GM12878 (cell line): ENCODE results near the gene CHMP4B. TPM values are rescaled to one million over a fixed set of nuclear protein-coding genes. Genes with fewer than 3 reads are reported as not detected.
A peak's percentile ranks its signal among the peaks of the same experiment; 100 is the strongest.

Experiments
- ASH2L ChIP-seq: fragments of 300-600, 200-600 bp; sonication (generic); IDR thresholded peaks from 2 replicates; pipeline ENCODE4 v1.6.1; 2017; ENCODE audit warnings: low read depth, mild to moderate bottlenecking, borderline replicate concordance
- ATF3 ChIP-seq: IDR thresholded peaks from 2 replicates; pipeline ENCODE4 v1.6.1; 2011; ENCODE audit warnings: low read depth, mild to moderate bottlenecking, low read length, moderate library complexity, borderline replicate concordance; ENCODE audit errors: extremely low read depth
- CBX5 ChIP-seq: sonication (generic); IDR thresholded peaks from 2 replicates; pipeline ENCODE4 v1.6.1; 2016; ENCODE audit warnings: low read depth, moderate library complexity, mild to moderate bottlenecking, inconsistent platforms
- FOS ChIP-seq: IDR thresholded peaks from 3 replicates; pipeline ENCODE4 v1.6.1; 2011; ENCODE audit warnings: borderline replicate concordance; ENCODE audit not compliant: insufficient read length; ENCODE audit errors: extremely low read depth
- IRF5 ChIP-seq: fragments of 450-650 bp; IDR thresholded peaks from 2 replicates; pipeline ENCODE4 v1.6.1; 2017; ENCODE audit warnings: borderline replicate concordance
- KDM1A ChIP-seq: fragments of 200-600 bp; sonication (generic); IDR thresholded peaks from 2 replicates; pipeline ENCODE4 v1.6.1; 2016; ENCODE audit warnings: borderline replicate concordance
- LARP7 ChIP-seq: fragments of 450-650 bp; IDR thresholded peaks from 2 replicates; pipeline ENCODE4 v1.6.1; 2017; ENCODE audit warnings: mild to moderate bottlenecking
- MYC ChIP-seq: IDR thresholded peaks from 2 replicates; pipeline ENCODE4 v1.6.1; 2011; ENCODE audit warnings: mild to moderate bottlenecking, low read length, moderate library complexity, inconsistent platforms; ENCODE audit not compliant: insufficient read depth, insufficient replicate concordance, insufficient read length, severe bottlenecking
- NFYA ChIP-seq: IDR thresholded peaks from 2 replicates; pipeline ENCODE4 v1.6.1; 2011; ENCODE audit warnings: low read depth, mild to moderate bottlenecking, low read length, improper control_type of control experiment, borderline replicate concordance
- NR2C1 ChIP-seq: fragments of 450-650 bp; IDR thresholded peaks from 2 replicates; pipeline ENCODE4 v1.6.1; 2017; ENCODE audit warnings: antibody characterized with exemption, mild to moderate bottlenecking, moderate library complexity
- NR2C2 ChIP-seq: IDR thresholded peaks from 2 replicates; pipeline ENCODE4 v1.6.1; 2011; ENCODE audit warnings: borderline replicate concordance, low read depth; ENCODE audit not compliant: control insufficient read depth, insufficient read length
- PAX5 ChIP-seq: IDR thresholded peaks from 2 replicates; pipeline ENCODE4 v1.6.1; 2011; ENCODE audit warnings: low read depth, low read length, borderline replicate concordance
- POLR2A ChIP-seq: IDR thresholded peaks from 2 replicates; pipeline ENCODE4 v1.6.1; 2011; ENCODE audit warnings: low read depth, mild to moderate bottlenecking, low read length
- POLR2AphosphoS2 ChIP-seq: IDR thresholded peaks from 2 replicates; pipeline ENCODE4 v1.6.1; 2011; ENCODE audit warnings: low read depth, mild to moderate bottlenecking, low read length, improper control_type of control experiment, moderate library complexity
- RAD21 ChIP-seq: IDR thresholded peaks from 2 replicates; pipeline ENCODE4 v1.6.1; 2011; ENCODE audit warnings: mild to moderate bottlenecking, low read depth, low read length, moderate library complexity; ENCODE audit not compliant: insufficient read depth
- RELA ChIP-seq: fragments of 450-650 bp; IDR thresholded peaks from 2 replicates; pipeline ENCODE4 v1.8.0; 2014; ENCODE audit warnings: borderline replicate concordance; ENCODE audit not compliant: partially characterized antibody
- STAT1 ChIP-seq: fragments of 450-650 bp; conservative IDR thresholded peaks from 2 replicates; pipeline ENCODE4 v1.6.1; 2014; ENCODE audit warnings: antibody characterized with exemption, mild to moderate bottlenecking
- STAT3 ChIP-seq: IDR thresholded peaks from 2 replicates; pipeline ENCODE4 v1.6.1; 2011; ENCODE audit warnings: low read depth, low read length, improper control_type of control experiment
- SUPT20H ChIP-seq: IDR thresholded peaks from 2 replicates; pipeline ENCODE4 v1.6.1; 2011; ENCODE audit warnings: low read depth, mild to moderate bottlenecking, low read length, moderate library complexity, borderline replicate concordance; ENCODE audit not compliant: control insufficient read depth
- SUZ12 ChIP-seq: fragments of 200-600 bp; sonication (generic); IDR thresholded peaks from one replicate; pipeline ENCODE4 v1.6.1; 2018; ENCODE audit warnings: antibody characterized with exemption, mild to moderate bottlenecking; ENCODE audit not compliant: unreplicated experiment
- TBL1XR1 ChIP-seq: IDR thresholded peaks from 2 replicates; pipeline ENCODE4 v1.6.1; 2012; ENCODE audit warnings: low read depth, low read length, improper control_type of control experiment
- TCF12 ChIP-seq: IDR thresholded peaks from 2 replicates; pipeline ENCODE4 v1.6.1; 2011; ENCODE audit warnings: low read depth, mild to moderate bottlenecking, low read length
- TCF7 ChIP-seq: IDR thresholded peaks from 2 replicates; pipeline ENCODE4 v1.6.1; 2014; ENCODE audit warnings: antibody characterized with exemption, borderline replicate concordance
- USF1 ChIP-seq: IDR thresholded peaks from 2 replicates; pipeline ENCODE4 v1.6.1; 2011; ENCODE audit warnings: borderline replicate concordance, low read depth, mild to moderate bottlenecking, moderate library complexity, mixed read lengths, low read length; ENCODE audit not compliant: insufficient read depth; ENCODE audit errors: extremely low read length
- polyA plus RNA-seq, 11 experiments: library from polyadenylated mRNA; depleted of rRNA in 4 of 11; unstranded in 6 of 11; stranded (reverse) in 5 of 11; fragments of >200 nt; fragmentation: Nextera tagmentation in 4 of 11; fragmentation: Illumina TruSeq in 1 of 11; extraction: Ambion mirVana in 4 of 11; extraction: Trizol in 1 of 11; gene quantifications; 1 replicate in 1 of 11; 2 replicates in 10 of 11; pipeline versions ENCODE4 v1.2.1 to v1.2.3, GENCODE V29; 2011 to 2016; ENCODE audit warnings: inconsistent platforms in 2 of 11, missing spikeins in 2 of 11, low read depth in 1 of 11
- total RNA-seq, 4 experiments: library from RNA; depleted of rRNA in 3 of 4; stranded (reverse); fragments of >200 nt in 3 of 4; fragmentation: Illumina TruSeq in 1 of 4; extraction: Trizol in 1 of 4; gene quantifications; 2 replicates each; pipeline versions ENCODE4 v1.2.1 to v1.2.3, GENCODE V29; 2013 to 2021
- TF ChIP-seq, protein P1 (sequence below): IDR thresholded peaks from 2 replicates; pipeline ENCODE4 v1.6.1; 2011; ENCODE audit warnings: low read depth, low read length, improper control_type of control experiment, borderline replicate concordance
- TF ChIP-seq, protein P2 (sequence below): fragments of 450-650 bp; conservative IDR thresholded peaks from 2 replicates; pipeline ENCODE4 v1.6.1; 2017; ENCODE audit warnings: mild to moderate bottlenecking, moderate library complexity

CHMP4B gene
- total and polyA plus RNA-seq, 10 of the 15 experiments (the other 5 are each of a cell fraction or from before 2014, with no cell fraction given): 4.2 to 118 (median 49.6) TPM

DNA sequence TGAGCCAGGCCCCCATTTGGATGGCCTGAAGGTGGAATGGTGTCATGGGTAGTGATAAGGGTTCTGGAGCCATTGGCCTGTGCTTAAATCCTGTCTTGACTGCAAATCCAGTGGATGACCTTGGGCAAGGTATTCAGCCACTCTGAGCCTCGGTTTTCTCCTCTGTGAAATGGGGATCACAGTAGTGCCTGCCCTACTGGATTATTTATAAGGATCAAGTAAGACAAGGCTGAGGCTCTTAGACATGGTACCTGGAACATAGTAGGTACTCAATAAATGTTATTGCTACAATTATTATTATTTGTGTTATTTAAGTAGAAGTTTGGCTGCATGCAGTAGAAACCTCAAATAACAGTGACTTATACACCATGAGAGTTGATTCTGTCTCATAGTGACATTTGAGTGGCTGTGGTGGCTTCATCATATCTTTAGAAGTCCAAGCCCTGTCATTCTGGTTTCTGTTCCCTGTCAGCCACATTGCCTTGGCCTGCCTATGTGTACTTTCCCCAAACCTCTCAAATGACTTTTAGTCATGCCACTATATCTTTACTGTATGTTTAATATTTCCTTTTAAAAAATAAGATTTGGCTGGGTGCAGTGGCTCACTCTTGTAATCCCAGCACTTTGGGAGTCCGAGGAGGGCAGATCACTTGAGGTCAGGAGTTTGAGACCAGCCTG is 37.6 kb upstream of the CHMP4B start (continued):
- TF ChIP-seq, protein P1, sequence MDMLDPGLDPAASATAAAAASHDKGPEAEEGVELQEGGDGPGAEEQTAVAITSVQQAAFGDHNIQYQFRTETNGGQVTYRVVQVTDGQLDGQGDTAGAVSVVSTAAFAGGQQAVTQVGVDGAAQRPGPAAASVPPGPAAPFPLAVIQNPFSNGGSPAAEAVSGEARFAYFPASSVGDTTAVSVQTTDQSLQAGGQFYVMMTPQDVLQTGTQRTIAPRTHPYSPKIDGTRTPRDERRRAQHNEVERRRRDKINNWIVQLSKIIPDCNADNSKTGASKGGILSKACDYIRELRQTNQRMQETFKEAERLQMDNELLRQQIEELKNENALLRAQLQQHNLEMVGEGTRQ: no peak
- TF ChIP-seq ATF3 (no peak), SUPT20H (no peak), IRF5 (no peak), RAD21 (no peak), NR2C1 (no peak), TCF7 (peak; percentile 57; the same call in 1 of the 2 replicates), USF1 (no peak), POLR2AphosphoS2 (no peak), POLR2A (no peak), MYC (no peak), STAT3 (no peak), ASH2L (no peak), NR2C2 (no peak), RELA (peak; percentile 15), LARP7 (no peak), FOS (no peak), TCF12 (0 out of 2 replicates have a peak, but pooled peaks have one; percentile 30), TBL1XR1 (no peak), PAX5 (0 out of 2 replicates have a peak, but pooled peaks have one; percentile 35), CBX5 (no peak), SUZ12 (no peak), KDM1A (no peak), NFYA (no peak), STAT1 (no peak)
- TF ChIP-seq, protein P2, sequence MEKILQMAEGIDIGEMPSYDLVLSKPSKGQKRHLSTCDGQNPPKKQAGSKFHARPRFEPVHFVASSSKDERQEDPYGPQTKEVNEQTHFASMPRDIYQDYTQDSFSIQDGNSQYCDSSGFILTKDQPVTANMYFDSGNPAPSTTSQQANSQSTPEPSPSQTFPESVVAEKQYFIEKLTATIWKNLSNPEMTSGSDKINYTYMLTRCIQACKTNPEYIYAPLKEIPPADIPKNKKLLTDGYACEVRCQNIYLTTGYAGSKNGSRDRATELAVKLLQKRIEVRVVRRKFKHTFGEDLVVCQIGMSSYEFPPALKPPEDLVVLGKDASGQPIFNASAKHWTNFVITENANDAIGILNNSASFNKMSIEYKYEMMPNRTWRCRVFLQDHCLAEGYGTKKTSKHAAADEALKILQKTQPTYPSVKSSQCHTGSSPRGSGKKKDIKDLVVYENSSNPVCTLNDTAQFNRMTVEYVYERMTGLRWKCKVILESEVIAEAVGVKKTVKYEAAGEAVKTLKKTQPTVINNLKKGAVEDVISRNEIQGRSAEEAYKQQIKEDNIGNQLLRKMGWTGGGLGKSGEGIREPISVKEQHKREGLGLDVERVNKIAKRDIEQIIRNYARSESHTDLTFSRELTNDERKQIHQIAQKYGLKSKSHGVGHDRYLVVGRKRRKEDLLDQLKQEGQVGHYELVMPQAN: peak; percentile 46
